ENCODE data around the gene COA3.

COA3 gene

DNA sequence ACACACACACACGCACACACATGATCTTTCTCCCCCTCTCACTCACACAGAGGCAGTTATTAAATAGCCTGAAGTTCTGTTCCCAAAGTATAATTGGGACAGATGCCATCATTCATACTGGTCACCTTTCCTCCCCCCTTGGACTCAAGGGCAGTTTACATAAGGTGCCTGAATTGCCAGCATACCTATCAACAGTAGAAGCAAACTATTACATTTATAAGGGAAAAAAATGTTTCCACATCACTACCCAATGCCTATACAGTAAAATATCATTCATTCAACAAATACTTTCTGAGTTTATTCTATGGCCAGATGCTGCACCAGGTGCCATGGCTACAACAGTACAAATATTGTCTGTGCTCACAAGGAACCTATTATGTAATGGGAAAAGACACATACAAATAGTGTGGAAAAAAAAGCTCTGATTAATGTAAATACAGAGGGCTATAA, 6.4 kb upstream of the COA3 start:
- H3K9me3 ChIP-seq (ENCODE audit: low read depth, low read length) = no peaks in the 10 kb centered on the region
- no peak for TF ChIP-seq EZH2 (IDR thresholded peaks at IDR 0.05)
- no peak for TF ChIP-seq POLR2AphosphoS5 (IDR thresholded peaks at IDR 0.05; ENCODE audit: borderline replicate concordance, low read depth, low read length)
- TF ChIP-seq FOXP2 (optimal IDR thresholded peaks at IDR 0.05; ENCODE audit: control extremely low read depth, extremely low read length, insufficient read depth) = no peak
- H3K27ac ChIP-seq = no peak overlapping the region
- no peaks in the 10 kb centered on the region for H3K36me3 ChIP-seq (ENCODE audit: insufficient read depth, low read length)
- H3K9ac ChIP-seq (ENCODE audit: insufficient read length) = no peak overlapping the region
- H3K4me3 ChIP-seq = no peak overlapping the region
- no peak for DNase-seq (ENCODE audit: low read depth, low spot score)

DNA sequence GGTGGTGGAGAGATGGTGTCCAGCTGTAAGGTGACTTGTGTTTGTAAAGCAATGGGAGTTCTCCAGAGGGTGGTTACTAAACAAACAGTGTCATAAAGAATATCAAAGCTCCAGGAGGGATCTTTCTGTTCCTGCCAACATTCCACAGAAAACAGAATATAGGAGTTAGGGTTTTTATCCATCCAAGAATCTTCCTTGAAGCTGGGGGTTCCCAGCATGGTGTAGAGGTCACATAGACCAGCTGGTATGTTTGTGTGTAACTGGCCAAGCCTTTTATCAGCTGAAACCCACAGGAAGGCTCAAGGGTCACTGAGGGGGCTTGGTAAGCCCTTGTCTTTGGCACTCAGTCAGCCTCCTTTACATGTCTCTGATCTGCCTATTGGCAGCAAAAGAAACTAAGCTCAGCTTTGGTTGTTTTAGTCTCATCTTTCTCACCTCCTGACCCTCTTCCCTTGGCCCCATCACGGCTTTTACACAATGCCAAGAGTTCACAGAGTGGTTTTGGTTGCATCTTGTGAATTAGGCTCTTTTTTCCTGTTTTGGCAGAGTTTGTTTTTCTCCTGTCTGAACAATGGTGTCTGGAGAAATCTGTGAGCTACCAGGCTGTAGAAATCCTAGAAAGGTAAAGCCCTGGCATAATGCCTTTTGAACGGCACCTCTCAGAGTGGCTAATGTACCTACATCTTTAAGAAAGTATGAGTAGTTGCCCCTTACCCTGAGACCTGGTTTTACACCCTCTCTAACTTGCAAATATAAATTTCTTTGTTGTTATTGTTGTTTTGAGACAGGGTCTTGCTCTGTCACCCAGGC, 4.8 kb upstream of the COA3 start:
- TF ChIP-seq EZH2 (IDR thresholded peaks at IDR 0.05) = no peak
- TF ChIP-seq FOXP2 (optimal IDR thresholded peaks at IDR 0.05; ENCODE audit: control extremely low read depth, extremely low read length, insufficient read depth) = no peak
- no peak for TF ChIP-seq POLR2AphosphoS5 (IDR thresholded peaks at IDR 0.05; ENCODE audit: borderline replicate concordance, low read depth, low read length)
- Histone ChIP-seq H3K9ac (ENCODE audit: insufficient read length) (no peak overlapping the region), H3K9me3 (ENCODE audit: low read depth, low read length) (no peaks in the 10 kb centered on the region), H3K4me3 (no peak overlapping the region), H3K27ac (no peak overlapping the region), H3K36me3 (ENCODE audit: insufficient read depth, low read length) (no peaks in the 10 kb centered on the region)
- no peak for DNase-seq (ENCODE audit: low read depth, low spot score)

DNA sequence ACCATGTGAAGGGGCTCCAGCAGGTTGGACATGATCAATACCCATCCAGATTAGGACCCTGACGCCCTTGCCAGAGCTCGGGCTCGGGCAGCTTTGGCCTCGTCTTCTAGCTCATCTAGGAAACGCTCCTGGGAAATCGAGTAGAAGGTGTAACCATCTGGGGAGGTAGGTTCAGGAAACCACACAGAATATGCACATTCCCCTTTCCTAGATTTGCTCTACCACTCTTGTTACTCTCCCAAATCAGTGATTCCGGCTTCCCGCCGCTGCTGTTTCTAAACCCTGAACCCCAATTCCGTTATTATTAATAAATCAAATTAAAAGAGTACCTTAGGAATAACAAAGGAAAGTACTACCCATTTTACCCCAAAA, 507 bp downstream of the COA3 start:
- no peak for DNase-seq (ENCODE audit: low read depth, low spot score)
- Histone ChIP-seq H3K4me3 (peak overlapping the region; percentile 96), H3K36me3 (ENCODE audit: insufficient read depth, low read length) (no peaks in the 10 kb centered on the region), H3K27ac (no peak overlapping the region; the same call in 1 of the 2 replicates), H3K9ac (ENCODE audit: insufficient read length) (peak overlapping the region; percentile 94), H3K9me3 (ENCODE audit: low read depth, low read length) (no peaks in the 10 kb centered on the region)
- no peak for TF ChIP-seq EZH2 (IDR thresholded peaks at IDR 0.05)
- TF ChIP-seq POLR2AphosphoS5 (IDR thresholded peaks at IDR 0.05; ENCODE audit: borderline replicate concordance, low read depth, low read length) = no peak
- TF ChIP-seq FOXP2 (optimal IDR thresholded peaks at IDR 0.05; ENCODE audit: control extremely low read depth, extremely low read length, insufficient read depth) = no peak

DNA sequence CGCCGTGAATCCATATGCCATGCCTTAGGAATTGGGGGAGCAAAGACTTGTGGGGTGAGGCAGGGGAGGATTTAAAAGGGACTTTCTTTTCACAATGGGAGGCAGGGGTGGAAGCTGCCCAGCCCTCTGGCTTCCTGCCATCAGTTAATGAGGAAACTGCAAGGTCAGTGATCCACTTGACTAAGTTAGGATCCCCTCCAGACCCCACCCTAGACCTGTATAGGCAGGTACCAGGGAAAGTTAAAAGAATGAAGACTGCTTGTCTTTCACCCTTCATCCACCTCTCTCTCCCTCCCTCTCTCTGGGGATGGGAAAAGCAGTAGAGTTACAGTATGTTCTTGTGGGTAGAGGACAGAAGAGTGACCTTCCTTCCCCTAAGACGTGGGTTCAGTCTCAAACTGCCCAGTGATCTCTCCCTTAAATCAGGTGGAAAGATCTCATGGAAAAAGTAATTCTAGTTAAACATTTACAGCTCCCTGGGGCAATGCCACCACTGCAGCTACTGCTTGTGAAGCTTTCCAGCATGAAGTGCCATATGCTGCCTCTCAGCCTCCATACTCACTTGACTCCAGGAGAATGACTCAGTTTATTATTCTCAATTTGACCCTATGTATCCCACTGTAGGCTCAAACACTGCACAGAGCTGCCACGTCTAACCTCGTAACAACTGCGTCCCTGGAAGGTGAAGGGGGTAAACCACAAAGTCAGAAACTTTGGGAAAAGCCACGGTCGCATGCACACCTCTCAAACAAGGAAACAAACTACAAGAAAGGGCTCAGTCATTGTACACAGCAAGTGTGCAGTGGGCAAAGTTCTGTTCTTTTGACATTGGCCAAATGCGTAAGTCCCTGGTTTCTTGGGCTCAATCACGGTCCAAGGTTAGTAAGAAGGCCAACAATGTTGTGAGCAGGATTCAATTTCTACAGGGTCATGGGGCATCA, 1.2 kb downstream of the COA3 start:
- no peaks in the 10 kb centered on the region for H3K36me3 ChIP-seq (ENCODE audit: insufficient read depth, low read length)
- TF ChIP-seq EZH2 (IDR thresholded peaks at IDR 0.05) = no peak
- TF ChIP-seq FOXP2 (optimal IDR thresholded peaks at IDR 0.05; ENCODE audit: control extremely low read depth, extremely low read length, insufficient read depth) = no peak
- TF ChIP-seq POLR2AphosphoS5 (IDR thresholded peaks at IDR 0.05; ENCODE audit: borderline replicate concordance, low read depth, low read length) = no peak
- DNase-seq (ENCODE audit: low read depth, low spot score) = no peak
- peak overlapping the region; percentile 94 for H3K9ac ChIP-seq (ENCODE audit: insufficient read length)
- H3K4me3 ChIP-seq = peak overlapping the region; percentile 96
- H3K9me3 ChIP-seq (ENCODE audit: low read depth, low read length) = no peaks in the 10 kb centered on the region
- no peak overlapping the region for H3K27ac ChIP-seq

DNA sequence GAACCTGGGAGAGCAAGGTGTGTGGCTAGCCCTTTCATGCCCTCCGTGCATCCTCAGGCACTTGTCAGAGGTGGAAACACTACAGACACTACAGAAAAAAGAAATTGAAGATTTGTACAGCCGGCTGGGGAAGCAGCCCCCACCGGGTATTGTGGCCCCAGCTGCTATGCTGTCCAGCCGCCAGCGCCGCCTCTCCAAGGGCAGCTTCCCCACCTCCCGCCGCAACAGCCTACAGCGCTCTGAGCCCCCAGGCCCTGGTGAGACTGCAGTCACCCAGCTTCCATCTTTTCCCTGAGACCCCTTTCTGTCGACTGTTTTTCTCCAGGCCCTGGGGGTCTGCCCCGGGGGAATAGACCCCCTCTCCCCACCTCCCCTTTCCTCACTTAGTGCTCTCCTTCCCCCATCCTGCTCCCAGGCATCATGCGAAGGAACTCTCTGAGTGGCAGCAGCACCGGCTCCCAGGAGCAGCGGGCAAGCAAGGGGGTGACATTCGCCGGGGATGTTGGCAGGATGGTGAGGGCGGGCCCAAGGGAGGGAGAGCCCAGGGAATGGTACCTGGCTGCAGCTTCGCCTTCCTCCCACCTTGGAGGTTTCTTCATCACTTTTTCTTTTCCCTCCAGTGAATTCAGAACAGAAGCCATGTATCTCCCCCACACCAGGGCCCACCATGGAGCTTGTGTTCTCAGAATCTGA, 2.3 kb downstream of the COA3 start:
- H3K9ac ChIP-seq (ENCODE audit: insufficient read length) = no peak overlapping the region
- H3K4me3 ChIP-seq = no peak overlapping the region
- TF ChIP-seq POLR2AphosphoS5 (IDR thresholded peaks at IDR 0.05; ENCODE audit: borderline replicate concordance, low read depth, low read length) = no peak
- TF ChIP-seq FOXP2 (optimal IDR thresholded peaks at IDR 0.05; ENCODE audit: control extremely low read depth, extremely low read length, insufficient read depth) = no peak
- no peak for TF ChIP-seq EZH2 (IDR thresholded peaks at IDR 0.05)

DNA sequence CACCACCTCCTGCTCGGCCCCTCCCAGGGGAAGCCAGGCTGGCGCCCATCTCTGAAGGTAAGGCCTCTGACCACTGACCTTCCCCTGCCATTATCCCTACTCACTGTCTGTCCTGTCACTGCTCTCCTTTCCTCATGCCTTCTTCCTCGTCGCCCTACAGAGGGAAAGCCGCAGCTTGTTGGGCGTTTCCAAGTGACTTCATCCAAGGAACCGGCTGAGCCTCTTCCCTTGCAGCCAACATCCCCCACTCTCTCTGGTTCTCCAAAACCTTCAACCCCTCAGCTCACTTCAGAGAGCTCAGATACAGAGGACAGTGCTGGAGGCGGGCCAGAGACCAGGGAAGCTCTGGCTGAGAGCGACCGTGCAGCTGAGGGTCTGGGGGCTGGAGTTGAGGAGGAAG, 3.0 kb downstream of the COA3 start:
- TF ChIP-seq EZH2 (IDR thresholded peaks at IDR 0.05) (no peak), POLR2AphosphoS5 (IDR thresholded peaks at IDR 0.05; ENCODE audit: borderline replicate concordance, low read depth, low read length) (no peak), FOXP2 (optimal IDR thresholded peaks at IDR 0.05; ENCODE audit: control extremely low read depth, extremely low read length, insufficient read depth) (no peak)
- no peak overlapping the region for H3K4me3 ChIP-seq
- H3K36me3 ChIP-seq (ENCODE audit: insufficient read depth, low read length) = no peaks in the 10 kb centered on the region
- H3K9ac ChIP-seq (ENCODE audit: insufficient read length) = no peak overlapping the region
- H3K27ac ChIP-seq = no peak overlapping the region
- no peaks in the 10 kb centered on the region for H3K9me3 ChIP-seq (ENCODE audit: low read depth, low read length)
- DNase-seq (ENCODE audit: low read depth, low spot score) = no peak

More for the DNA sequence above, 2.3 kb downstream of the COA3 start:
- H3K36me3 ChIP-seq (ENCODE audit: insufficient read depth, low read length) = no peaks in the 10 kb centered on the region
- no peaks in the 10 kb centered on the region for H3K9me3 ChIP-seq (ENCODE audit: low read depth, low read length)
- no peak overlapping the region for H3K27ac ChIP-seq
- no peak for DNase-seq (ENCODE audit: low read depth, low spot score)

DNA sequence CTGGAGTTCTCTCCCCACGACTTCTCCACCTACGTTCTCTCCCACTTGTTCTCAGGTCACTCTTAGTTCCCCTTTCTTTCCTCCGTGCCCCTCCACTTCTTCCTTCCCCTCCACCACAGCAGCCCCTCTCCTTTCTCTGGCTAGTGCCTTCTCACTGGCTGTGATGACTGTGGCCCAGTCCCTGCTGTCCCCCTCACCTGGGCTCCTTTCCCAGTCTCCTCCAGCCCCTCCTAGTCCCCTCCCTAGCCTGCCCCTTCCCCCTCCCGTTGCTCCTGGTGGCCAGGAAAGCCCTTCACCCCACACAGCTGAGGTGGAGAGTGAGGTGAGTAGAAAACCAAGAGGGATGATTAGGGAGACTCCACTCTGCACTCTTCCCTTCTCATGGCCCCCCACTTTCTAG, 3.4 kb downstream of the COA3 start:
- Histone ChIP-seq H3K27ac (no peak overlapping the region), H3K9me3 (ENCODE audit: low read depth, low read length) (no peaks in the 10 kb centered on the region), H3K9ac (ENCODE audit: insufficient read length) (no peak overlapping the region), H3K36me3 (ENCODE audit: insufficient read depth, low read length) (no peaks in the 10 kb centered on the region), H3K4me3 (no peak overlapping the region)
- TF ChIP-seq FOXP2 (optimal IDR thresholded peaks at IDR 0.05; ENCODE audit: control extremely low read depth, extremely low read length, insufficient read depth) = no peak
- no peak for TF ChIP-seq POLR2AphosphoS5 (IDR thresholded peaks at IDR 0.05; ENCODE audit: borderline replicate concordance, low read depth, low read length)
- TF ChIP-seq EZH2 (IDR thresholded peaks at IDR 0.05) = no peak
- DNase-seq (ENCODE audit: low read depth, low spot score) = no peak

DNA sequence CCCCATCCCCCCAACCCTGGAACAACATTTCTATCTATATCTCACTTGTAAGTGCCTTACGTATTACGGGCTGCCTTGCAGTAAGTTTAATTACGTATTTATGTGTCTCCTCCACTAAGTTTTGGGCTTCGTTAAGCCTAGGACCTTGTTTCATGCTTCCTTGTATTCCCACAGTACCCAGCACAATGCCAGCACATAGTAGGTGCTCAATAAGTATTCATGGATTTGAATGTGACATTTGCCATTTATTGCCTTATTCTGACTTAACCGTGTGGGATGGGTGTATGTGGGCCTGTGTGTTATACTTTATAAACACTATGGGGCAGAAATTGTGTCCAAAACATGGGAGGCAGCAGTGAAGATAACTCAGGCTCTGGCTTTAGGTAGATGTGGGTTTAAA, 6.0 kb downstream of the COA3 start:
- no peak overlapping the region for H3K9ac ChIP-seq (ENCODE audit: insufficient read length)

More for the DNA sequence above, 6.0 kb downstream of the COA3 start:
- H3K27ac ChIP-seq = peak overlapping the region; percentile 15
- H3K4me3 ChIP-seq = no peak overlapping the region
- H3K36me3 ChIP-seq (ENCODE audit: insufficient read depth, low read length) = no peaks in the 10 kb centered on the region
- no peak for DNase-seq (ENCODE audit: low read depth, low spot score)
- H3K9me3 ChIP-seq (ENCODE audit: low read depth, low read length) = no peaks in the 10 kb centered on the region
- TF ChIP-seq POLR2AphosphoS5 (IDR thresholded peaks at IDR 0.05; ENCODE audit: borderline replicate concordance, low read depth, low read length) (no peak), EZH2 (IDR thresholded peaks at IDR 0.05) (no peak), FOXP2 (optimal IDR thresholded peaks at IDR 0.05; ENCODE audit: control extremely low read depth, extremely low read length, insufficient read depth) (no peak)
